GM12801 (cell line): Measurements from ENCODE around the gene DENND4B.

Source experiments
- CTCF ChIP-seq: IDR thresholded peaks from one replicate; pipeline ENCODE4 v1.5.1; 2011; ENCODE audit warnings: control low read depth; ENCODE audit not compliant: insufficient read length; ENCODE audit errors: extremely low read depth

The DENND4B gene

GRCh38 chr1:153886127-153886526 lies 60.4 kb downstream of the DENND4B start:
- no peak for TF ChIP-seq CTCF

GRCh38 chr1:153883223-153883622 lies 63.3 kb downstream of the DENND4B start:
- no peak for TF ChIP-seq CTCF

- no peak for TF ChIP-seq CTCF
These were observed 64.1 kb downstream of the DENND4B start for GRCh38 chr1:153882296-153882912.

GRCh38 chr1:153881751-153882150 lies 64.8 kb downstream of the DENND4B start:
- TF ChIP-seq CTCF, result no peak

GRCh38 chr1:153880962-153881361 lies 65.6 kb downstream of the DENND4B start:
- TF ChIP-seq CTCF, result no peak

- no peak for TF ChIP-seq CTCF
These were observed 66.5 kb downstream of the DENND4B start for GRCh38 chr1:153880024-153880423.
